GM08714 (cell line): Measurements from ENCODE around the gene MORC1.

Experiments used
- H3K4me3 ChIP-seq: fragments of 200-500 bp; sonication (Bioruptor generic); 2 replicates; pipeline ENCODE4 v1.5.1; 2014; ENCODE audit warnings: mild to moderate bottlenecking, low read length, inconsistent platforms
- ZNF274 ChIP-seq: IDR thresholded peaks from 2 replicates; pipeline ENCODE4 v1.6.1; 2012; ENCODE audit warnings: mild to moderate bottlenecking, low read depth, low read length

Gene MORC1

DNA sequence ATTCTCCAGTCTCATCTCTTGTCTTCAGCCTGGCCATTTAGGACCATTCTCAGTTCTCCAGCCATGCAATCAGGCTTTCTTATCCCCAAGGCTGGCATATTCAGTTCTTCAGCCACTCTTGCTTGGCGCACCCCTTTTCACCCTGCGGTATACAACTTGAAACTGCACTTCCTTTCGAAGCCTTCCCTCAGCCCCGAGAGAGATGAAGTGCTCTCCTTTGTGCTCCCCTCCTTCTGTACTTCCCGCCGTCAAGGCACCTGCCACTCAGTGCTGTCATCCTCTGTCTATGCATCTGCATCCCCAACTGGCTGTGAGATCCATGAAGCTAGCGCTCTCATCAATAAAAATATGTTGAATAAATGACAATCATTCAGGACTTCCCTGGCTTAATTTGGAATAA, 45.7 kb downstream of the MORC1 start:
- no peak overlapping the region for H3K4me3 ChIP-seq
- no peak for TF ChIP-seq ZNF274

GRCh38 chr3:109071350-109072142, 46.4 kb downstream of the MORC1 start:
- TF ChIP-seq ZNF274: no peak
- H3K4me3 ChIP-seq: no peak overlapping the region

- no peak for TF ChIP-seq ZNF274
- no peak overlapping the region for H3K4me3 ChIP-seq
Measured at GRCh38 chr3:109070211-109070610, 47.7 kb downstream of the MORC1 start.

DNA sequence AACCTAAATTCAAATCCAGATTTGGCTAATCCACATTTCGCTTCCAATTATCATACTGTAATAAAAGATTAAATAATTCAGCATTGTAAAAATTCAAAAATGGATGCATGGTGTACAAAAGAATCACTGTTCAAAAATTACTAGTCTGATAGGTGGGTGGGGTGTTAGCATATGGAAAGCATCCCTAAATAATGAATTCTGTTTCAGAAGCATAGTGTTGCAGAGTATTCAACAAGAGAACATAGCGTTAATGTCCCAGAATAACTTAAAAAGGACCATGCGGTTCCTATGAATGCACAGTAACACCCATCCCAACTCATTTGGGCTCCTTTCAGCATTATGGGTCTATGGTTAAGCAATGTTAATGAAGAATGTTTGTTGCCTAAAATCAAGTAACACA, 51.1 kb downstream of the MORC1 start:
- TF ChIP-seq ZNF274: no peak
- no peak overlapping the region for H3K4me3 ChIP-seq

DNA sequence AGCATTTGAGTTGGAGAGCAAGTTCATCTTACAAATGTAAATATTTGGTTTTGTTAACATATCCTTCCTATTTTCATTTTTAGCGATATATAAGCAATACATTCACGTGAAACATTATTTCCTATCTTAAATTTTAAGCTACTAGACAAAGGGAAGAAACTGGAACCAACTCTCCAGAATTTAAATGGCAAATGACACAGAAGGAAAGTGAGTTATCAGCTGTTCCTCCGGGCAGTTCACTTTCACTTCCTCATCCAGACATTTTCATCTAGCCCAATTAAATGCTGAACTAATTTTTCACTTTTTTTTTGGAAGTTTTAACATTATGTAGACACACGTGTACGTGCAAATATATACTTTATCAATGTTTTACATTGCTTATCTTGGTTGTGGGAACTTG, 58.7 kb downstream of the MORC1 start:
- no peak for TF ChIP-seq ZNF274
- H3K4me3 ChIP-seq: no peak overlapping the region

GRCh38 chr3:109057616-109058015, 60.3 kb downstream of the MORC1 start:
- no peak overlapping the region for H3K4me3 ChIP-seq
- no peak for TF ChIP-seq ZNF274

GRCh38 chr3:109057056-109057455, 60.9 kb downstream of the MORC1 start:
- no peak overlapping the region for H3K4me3 ChIP-seq
- no peak for TF ChIP-seq ZNF274

DNA sequence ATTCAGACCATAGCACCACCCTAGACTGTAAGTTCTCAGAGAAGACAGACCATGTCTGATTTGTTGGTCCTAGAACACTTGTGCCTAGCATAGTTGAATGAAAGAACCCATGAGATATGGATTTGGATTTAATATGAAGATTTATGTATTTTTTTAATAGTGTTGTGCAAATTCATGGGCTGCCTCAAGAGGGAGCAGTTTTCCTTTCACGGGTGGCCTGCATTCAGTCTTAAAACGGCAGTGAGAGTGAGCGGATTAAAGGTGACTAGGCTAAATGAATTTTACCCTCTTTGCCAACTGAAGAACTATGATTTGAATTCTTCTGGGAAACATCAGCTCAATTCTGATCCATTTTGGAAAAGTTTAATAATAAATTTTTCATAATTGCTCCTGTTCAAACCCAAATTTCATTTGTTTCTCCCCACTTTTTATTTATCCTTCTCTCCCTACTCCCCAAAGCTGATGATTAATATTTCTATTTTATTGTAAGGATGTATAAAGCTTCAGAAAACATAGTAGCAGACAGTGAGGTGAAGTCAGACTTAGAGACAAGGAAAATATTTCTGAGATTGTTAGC, 67.3 kb downstream of the MORC1 start:
- TF ChIP-seq ZNF274: no peak
- H3K4me3 ChIP-seq: no peak overlapping the region

GRCh38 chr3:109047366-109047765, 70.6 kb downstream of the MORC1 start:
- TF ChIP-seq ZNF274: no peak
- no peak overlapping the region for H3K4me3 ChIP-seq

- no peak overlapping the region for H3K4me3 ChIP-seq
- no peak for TF ChIP-seq ZNF274
Measured at GRCh38 chr3:109045271-109046040, 72.5 kb downstream of the MORC1 start.

GRCh38 chr3:109035082-109035481, 82.9 kb downstream of the MORC1 start:
- no peak overlapping the region for H3K4me3 ChIP-seq
- no peak for TF ChIP-seq ZNF274

GRCh38 chr3:109033000-109033660, 84.8 kb downstream of the MORC1 start:
- TF ChIP-seq ZNF274: no peak
- no peak overlapping the region for H3K4me3 ChIP-seq

- no peak overlapping the region for H3K4me3 ChIP-seq
- no peak for TF ChIP-seq ZNF274
Measured at GRCh38 chr3:109028753-109029152, 89.2 kb downstream of the MORC1 start.

DNA sequence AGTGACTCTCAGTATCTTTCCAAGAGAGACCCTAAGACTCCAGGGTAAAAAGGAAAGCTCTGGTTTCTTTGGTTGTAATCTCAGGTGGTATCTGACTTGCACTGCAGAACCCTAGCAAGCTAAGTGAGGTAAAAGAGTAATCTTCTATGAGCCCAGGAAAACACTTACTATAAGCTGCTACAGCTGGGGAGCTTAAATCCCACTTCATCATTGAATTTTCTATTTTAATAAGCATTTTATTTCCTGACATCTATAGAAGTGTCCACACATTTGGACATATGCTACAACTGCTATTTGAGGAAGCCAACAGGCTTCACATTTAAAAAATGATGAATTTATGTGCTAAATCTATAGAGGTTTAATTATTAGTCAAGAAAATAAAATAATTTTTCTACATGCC, 91.1 kb downstream of the MORC1 start:
- no peak overlapping the region for H3K4me3 ChIP-seq
- no peak for TF ChIP-seq ZNF274

DNA sequence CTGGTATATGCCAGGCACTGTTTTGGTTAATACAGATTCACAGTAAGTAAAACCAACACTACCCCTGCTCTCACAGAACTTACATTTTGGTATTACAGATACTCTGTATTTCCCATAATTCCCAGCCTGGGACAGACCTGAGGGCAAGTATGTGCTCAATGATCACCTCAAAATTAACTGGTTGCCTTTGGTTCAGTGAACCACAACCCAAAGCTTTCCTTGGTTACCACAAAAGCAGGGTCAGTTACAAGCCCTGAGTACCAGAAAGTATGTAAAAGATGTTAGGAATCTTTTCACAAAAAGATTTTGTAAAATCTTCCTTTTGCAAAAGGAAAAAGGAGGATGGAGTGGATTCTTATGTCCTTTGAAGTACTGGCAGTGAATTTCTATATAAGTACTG, 92.0 kb downstream of the MORC1 start:
- no peak for TF ChIP-seq ZNF274
- H3K4me3 ChIP-seq: no peak overlapping the region
